ENCODE results near the gene RYR3. TPM values are rescaled to one million over a fixed set of nuclear protein-coding genes. Genes with fewer than 3 reads are reported as not detected.

Gene RYR3
- total RNA-seq, 4 donors from 2014 or later = 3.7 to 7.2 (median 4.5) TPM

- H3K9me3 ChIP-seq = no peaks in the 10 kb centered on the region
Measured at GRCh38 chr15:33872416-33873106, 561.8 kb downstream of the RYR3 start.

GRCh38 chr15:33874156-33874555 is 563.4 kb downstream of the RYR3 start:
- intact Hi-C loops (cut with DNase I) = no loop called here
- Histone ChIP-seq H3K4me1 (peaks cover 0 to 3% (median 0%) of the 10 kb centered on the region in 4 donors), H3K27ac (replicated peaks in 1 of 4) (no peak overlapping the region), H3K9me3 (no peaks in the 10 kb centered on the region), H3K4me3 (no peak overlapping the region), H3K27me3 (no peaks in the 10 kb centered on the region), H3K36me3 (peaks cover 0 to 5% (median 0%) of the 10 kb centered on the region in 4 donors)
- WGBS = 96% methylated on average over 2 of the region's 2 CpGs
- TF ChIP-seq CTCF (IDR thresholded peaks at IDR 0.05) (no peak), EP300 (IDR thresholded peaks at IDR 0.05) (no peak), POLR2AphosphoS5 (IDR thresholded peaks at IDR 0.05) (no peak), POLR2A (IDR thresholded peaks at IDR 0.05; ENCODE audit: low read depth) (no peak)
- no peak for DNase-seq (ENCODE audit: extremely low spot score)

More at GRCh38 chr15:33872416-33873106, 561.8 kb downstream of the RYR3 start:
- no peak for DNase-seq (ENCODE audit: extremely low spot score)
- 82% methylated on average over 13 of the region's 13 CpGs for WGBS
- H3K36me3 ChIP-seq = peaks cover 0 to 5% (median 0%) of the 10 kb centered on the region in 4 donors
- no peaks in the 10 kb centered on the region for H3K27me3 ChIP-seq
- no peak overlapping the region for H3K27ac ChIP-seq (replicated peaks in 1 of 4)
- intact Hi-C loops (cut with DNase I) = no loop called here
- H3K4me1 ChIP-seq = peaks cover 0 to 3% (median 0%) of the 10 kb centered on the region in 4 donors
- H3K4me3 ChIP-seq = no peak overlapping the region
- TF ChIP-seq POLR2AphosphoS5 (IDR thresholded peaks at IDR 0.05) (no peak), EP300 (IDR thresholded peaks at IDR 0.05) (no peak), CTCF (IDR thresholded peaks at IDR 0.05) (no peak), POLR2A (IDR thresholded peaks at IDR 0.05; ENCODE audit: low read depth) (no peak)

- Histone ChIP-seq H3K4me3 (no peak overlapping the region), H3K27ac (replicated peaks in 1 of 4) (no peak overlapping the region), H3K9me3 (no peaks in the 10 kb centered on the region), H3K36me3 (no peaks in the 10 kb centered on the region), H3K4me1 (no peaks in the 10 kb centered on the region), H3K27me3 (no peaks in the 10 kb centered on the region)
- WGBS = 97% methylated on average over 2 of the region's 2 CpGs
- intact Hi-C loops (cut with DNase I) = no loop called here
- DNase-seq (ENCODE audit: extremely low spot score) = no peak
- TF ChIP-seq POLR2A (IDR thresholded peaks at IDR 0.05; ENCODE audit: low read depth) (no peak), EP300 (IDR thresholded peaks at IDR 0.05) (no peak), POLR2AphosphoS5 (IDR thresholded peaks at IDR 0.05) (no peak), CTCF (IDR thresholded peaks at IDR 0.05) (no peak)
Measured at GRCh38 chr15:33882921-33883320, 572.2 kb downstream of the RYR3 start.

GRCh38 chr15:33888176-33888575 is 577.4 kb downstream of the RYR3 start:
- WGBS = 66% methylated on average over 2 of the region's 2 CpGs
- intact Hi-C loops (cut with DNase I) = no loop called here
- no peak for TF ChIP-seq CTCF (IDR thresholded peaks at IDR 0.05)
- no peak for TF ChIP-seq POLR2AphosphoS5 (IDR thresholded peaks at IDR 0.05)
- TF ChIP-seq EP300 (IDR thresholded peaks at IDR 0.05) = no peak
- TF ChIP-seq POLR2A (IDR thresholded peaks at IDR 0.05; ENCODE audit: low read depth) = no peak

More at GRCh38 chr15:33888176-33888575, 577.4 kb downstream of the RYR3 start:
- Histone ChIP-seq H3K27ac (replicated peaks in 1 of 4) (no peak overlapping the region), H3K27me3 (no peaks in the 10 kb centered on the region), H3K36me3 (no peaks in the 10 kb centered on the region), H3K9me3 (no peaks in the 10 kb centered on the region), H3K4me3 (no peak overlapping the region), H3K4me1 (no peaks in the 10 kb centered on the region)
- no peak for DNase-seq (ENCODE audit: extremely low spot score)

Measured in esophagus muscularis mucosa (tissue), 4 donors.